ENCODE data around the gene TDO2. TPM values are rescaled to one million over a fixed set of nuclear protein-coding genes. Genes with fewer than 3 reads are reported as not detected.

The TDO2 gene
- total and polyA plus RNA-seq, 2 of the 4 experiments (the other 2 are of a cell fraction) = 0.09 to 0.18 TPM

- Histone ChIP-seq H3K27ac (ENCODE audit: insufficient read depth, low read length) (no peak overlapping the region), H3K9me1 (ENCODE audit: insufficient read depth, low read length) (no peaks in the 10 kb centered on the region), H3K36me3 (ENCODE audit: control insufficient read depth, insufficient read depth, low read length) (no peaks in the 10 kb centered on the region; the same call in 1 of the 2 replicates), H3K4me3 (ENCODE audit: insufficient read depth, low read depth, low read length) (no peak overlapping the region), H2AK5ac (ENCODE audit: low read depth, low read length) (no peak overlapping the region), H4K20me1 (ENCODE audit: insufficient read depth, low read length) (no peaks in the 10 kb centered on the region), H4K91ac (ENCODE audit: insufficient read depth, low read depth, low read length) (no peak overlapping the region), H2BK5ac (ENCODE audit: low read depth, low read length, poor library complexity, severe bottlenecking) (no peak overlapping the region), H3K9ac (ENCODE audit: low read depth, low read length) (no peak overlapping the region), H3K23ac (ENCODE audit: low read depth, low read length) (no peak overlapping the region), H3K4me1 (ENCODE audit: control insufficient read depth, insufficient read depth, low read length) (peaks cover 2% of the 10 kb centered on the region; the same call in 1 of the 2 replicates), H3K4me2 (ENCODE audit: low read depth, low read length) (no peak overlapping the region), H3K56ac (ENCODE audit: extremely low read depth, insufficient read depth, low read length) (no peak overlapping the region), H3K4ac (ENCODE audit: low read depth, low read length) (no peak overlapping the region), H4K5ac (ENCODE audit: low read depth, low read length) (no peak overlapping the region), H2AK9ac (replicated peaks; ENCODE audit: low read depth, low read length, poor library complexity) (no peak overlapping the region), H3K27me3 (ENCODE audit: control insufficient read depth, insufficient read depth, low read length) (no peaks in the 10 kb centered on the region), H3K14ac (replicated peaks; ENCODE audit: low read depth, low read length) (no peak overlapping the region), H2BK20ac (ENCODE audit: low read depth, low read length) (no peak overlapping the region), H2BK15ac (ENCODE audit: low read depth, low read length) (no peak overlapping the region), H2AFZ (replicated peaks; ENCODE audit: low read length, poor library complexity) (no peak overlapping the region), H3K9me3 (ENCODE audit: control insufficient read depth, insufficient read depth, low read length) (no peaks in the 10 kb centered on the region), H4K8ac (ENCODE audit: low read depth in 2 of 2, low read length in 2 of 2) (no peak overlapping the region), H3K18ac (ENCODE audit: low read depth, low read length) (no peak overlapping the region), H2BK120ac (ENCODE audit: low read depth, low read length) (no peak overlapping the region), H3K79me1 (ENCODE audit: low read depth in 1 of 2, low read length in 2 of 2) (no peaks in the 10 kb centered on the region)
- TF ChIP-seq POLR2A (IDR thresholded peaks at IDR 0.05; ENCODE audit: low read depth, low read length) (no peak), ELK1 (IDR thresholded peaks at IDR 0.05; ENCODE audit: borderline replicate concordance, low read depth, low read length) (no peak), CTCF (conservative IDR thresholded peaks at IDR 0.05; ENCODE audit: low read depth, low read length) (no peak)
- no CpG with 5 or more reads among the region's 1 CpG for WGBS, 2 experiments (ENCODE audit: extremely low coverage in 2 of 2, insufficient read length in 1 of 2)
- DNase-seq (no peak), ATAC-seq (ENCODE audit: low read depth) (no peak)
- ChIA-PET POLR2A (ENCODE audit: unreplicated experiment) (interaction anchor here (0.6 kb wide), 1 partner anchor 22 kb away, joined by 4 read pairs; no protein-coding TSS in a partner anchor), CTCF (interaction anchor here (0.5 kb wide), 1 partner anchor 25 kb away, joined by 3 read pairs; no protein-coding TSS in a partner anchor)
- intact Hi-C loops (cut with micrococcal nuclease) = no loop called here
- in situ Hi-C loops (cut with MboI; ENCODE audit: low sequenced_read_pairs) = no loop called here
- dilution Hi-C loops (cut with HindIII; ENCODE audit: low sequenced_read_pairs, unreplicated experiment) = no loop called here
- no TSS peak for BruUV-seq (replicated peaks)
These were observed 38.3 kb downstream of the TDO2 start for GRCh38 chr4:155941820-155942219.

All from IMR-90 (cell line).